Fibroblast of mammary gland (primary cell): Measurements from ENCODE around the gene KLRK1.

ENCODE experiments used
- DNase-seq: peaks from one replicate; pipeline ENCODE4 v3.0.0-alpha.2; 2010; ENCODE audit warnings: low read depth
- H3K4me3 ChIP-seq: 2 replicates; pipeline ENCODE4 v1.5.1; 2011; ENCODE audit warnings: low read depth, mild to moderate bottlenecking, low read length, moderate library complexity; ENCODE audit not compliant: control insufficient read depth
- CTCF ChIP-seq: conservative IDR thresholded peaks from 2 replicates; pipeline ENCODE4 v1.5.1; 2011; ENCODE audit warnings: low read depth, low read length, inconsistent platforms; ENCODE audit not compliant: control insufficient read depth, insufficient read depth

The KLRK1 gene

DNA sequence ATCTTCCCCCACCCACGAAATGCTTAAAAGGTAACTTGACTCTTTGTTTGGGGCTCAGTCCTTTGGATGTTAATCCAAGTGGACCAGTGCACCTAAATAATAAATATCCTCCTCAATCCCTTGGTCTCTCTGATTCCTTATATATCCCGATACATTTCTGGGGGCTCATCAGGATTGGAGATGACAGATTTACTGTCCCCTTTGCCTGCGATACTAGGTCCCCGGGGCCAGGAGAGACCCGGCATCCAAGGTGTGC lies 26.3 kb downstream of the KLRK1 start:
- no peak for TF ChIP-seq CTCF
- DNase-seq = no peak
- no peak overlapping the region for H3K4me3 ChIP-seq

GRCh38 chr12:10362828-10363657 lies 26.8 kb downstream of the KLRK1 start:
- no peak for DNase-seq
- TF ChIP-seq CTCF = no peak
- no peak overlapping the region for H3K4me3 ChIP-seq

GRCh38 chr12:10362325-10362724 lies 27.5 kb downstream of the KLRK1 start:
- no peak for TF ChIP-seq CTCF
- DNase-seq = no peak
- no peak overlapping the region for H3K4me3 ChIP-seq

DNA sequence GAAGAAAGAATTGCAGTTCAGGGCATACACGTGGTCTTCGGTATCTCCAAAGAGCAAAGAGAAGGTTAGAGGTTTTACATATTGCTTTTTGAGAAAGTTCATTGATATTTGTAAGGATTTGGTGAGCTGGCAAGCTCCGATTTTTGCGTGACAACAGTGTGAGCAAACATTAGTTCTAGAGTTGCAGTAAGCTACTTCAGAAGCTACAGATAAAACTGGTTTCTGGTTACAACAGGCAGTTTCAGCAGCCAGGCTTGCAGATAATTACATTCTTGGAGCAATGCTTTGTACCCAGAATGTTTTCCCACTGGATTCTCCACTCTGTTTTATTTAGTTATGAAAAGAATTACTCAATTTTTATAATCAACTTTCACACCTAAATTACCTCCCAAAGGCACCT lies 28.2 kb downstream of the KLRK1 start:
- no peak overlapping the region for H3K4me3 ChIP-seq
- DNase-seq = no peak
- TF ChIP-seq CTCF = no peak

DNA sequence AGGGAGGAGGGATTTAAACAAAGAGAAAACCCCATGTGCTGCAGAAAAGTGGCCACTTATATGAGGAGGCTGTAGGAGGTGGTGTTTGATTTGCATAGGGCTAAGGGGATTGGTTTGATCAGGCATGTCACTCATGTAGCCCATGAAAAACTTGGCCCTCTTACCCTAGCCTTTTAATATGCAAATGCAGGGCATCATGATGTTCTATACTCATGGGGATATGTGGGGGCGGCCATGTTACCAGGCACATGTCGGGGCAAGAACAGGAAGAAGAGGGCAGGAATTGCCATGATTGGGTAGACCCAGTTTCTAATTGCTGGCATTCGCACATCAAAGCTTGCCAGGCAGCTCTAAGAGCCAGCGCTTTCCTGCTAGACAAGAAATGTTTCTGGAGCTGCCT lies 28.8 kb downstream of the KLRK1 start:
- no peak overlapping the region for H3K4me3 ChIP-seq
- TF ChIP-seq CTCF = no peak
- DNase-seq = no peak

- DNase-seq = no peak
- no peak overlapping the region for H3K4me3 ChIP-seq
- no peak for TF ChIP-seq CTCF
Measured at GRCh38 chr12:10358969-10359368, 30.9 kb downstream of the KLRK1 start.

DNA sequence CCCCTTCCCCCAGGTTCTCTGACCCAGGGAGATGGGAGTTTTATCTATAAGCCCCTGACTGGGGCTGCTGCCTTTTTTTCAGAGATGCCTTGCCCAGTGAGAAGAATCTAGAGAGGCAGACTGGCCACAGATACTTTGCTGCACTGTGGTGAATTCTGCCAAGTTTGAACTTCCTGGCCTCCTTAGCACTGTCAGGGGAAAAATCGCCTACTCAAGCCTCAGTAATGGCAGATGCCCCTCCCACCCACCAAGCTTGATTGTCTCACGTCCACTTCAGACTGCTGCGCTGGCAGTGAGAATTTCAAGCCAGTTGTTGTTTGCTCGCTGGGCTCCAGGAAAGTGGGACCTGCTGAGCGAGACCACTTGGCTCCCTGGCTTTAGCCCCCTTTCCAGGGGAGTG lies 31.7 kb downstream of the KLRK1 start:
- no peak for DNase-seq
- TF ChIP-seq CTCF = no peak
- no peak overlapping the region for H3K4me3 ChIP-seq
